CD14-positive monocyte (primary cell): ENCODE measurements around the gene GNAZ. TPM values are rescaled to one million over a fixed set of nuclear protein-coding genes. Genes with fewer than 3 reads are reported as not detected.
A peak's percentile ranks its signal among the peaks of the same experiment; 100 is the strongest.

Source experiments
- DNase-seq, 3 donors: peaks; one replicate each; pipeline ENCODE4 v3.0.0-alpha.2; 2011 to 2022
- H2AFZ ChIP-seq: 2 replicates; pipeline ENCODE4 v1.6.0; 2012; ENCODE audit warnings: mild to moderate bottlenecking, low read depth, low read length, inconsistent platforms; ENCODE audit not compliant: insufficient read depth, poor library complexity, severe bottlenecking
- H3K27ac ChIP-seq, 2 donors: 1 replicate in 1 of 2; 2 replicates in 1 of 2; pipeline ENCODE4 v1.5.1; 2012 to 2013; ENCODE audit warnings: low read length in 2 of 2, control low read depth in 1 of 2, inconsistent platforms in 1 of 2, low read depth in 1 of 2, mild to moderate bottlenecking in 1 of 2
- H3K27me3 ChIP-seq, 2 donors: one replicate each; pipeline versions ENCODE4 v1.6.0 to v1.6.1; 2011 to 2013; ENCODE audit warnings: low read length in 2 of 2; ENCODE audit not compliant: control insufficient read depth in 2 of 2, insufficient read depth in 2 of 2
- H3K36me3 ChIP-seq, 2 donors: replicated peaks in 1 of 2; 1 replicate in 1 of 2; 2 replicates in 1 of 2; pipeline versions ENCODE4 v1.5.1 to v1.6.1; 2012 to 2013; ENCODE audit warnings: low read length in 2 of 2, control low read depth in 1 of 2, inconsistent platforms in 1 of 2, mild to moderate bottlenecking in 1 of 2; ENCODE audit not compliant: insufficient read depth in 2 of 2, control insufficient read depth in 1 of 2
- H3K4me1 ChIP-seq, 2 donors: 1 replicate in 1 of 2; 2 replicates in 1 of 2; pipeline versions ENCODE4 v1.5.1 to v1.6.1; 2012 to 2013; ENCODE audit warnings: low read length in 2 of 2, control low read depth in 1 of 2, inconsistent platforms in 1 of 2, mild to moderate bottlenecking in 1 of 2, moderate library complexity in 1 of 2; ENCODE audit not compliant: insufficient read depth in 2 of 2, control insufficient read depth in 1 of 2
- H3K4me2 ChIP-seq: replicated peaks from 2 replicates; pipeline ENCODE3; 2012; ENCODE audit warnings: low read length, moderate library complexity, mild to moderate bottlenecking; ENCODE audit not compliant: poor library complexity, severe bottlenecking; ENCODE audit errors: extremely low read depth
- H3K4me3 ChIP-seq, 3 experiments: fragments of 200-600 bp in 1 of 3; sonication (generic) in 1 of 3; replicated peaks in 1 of 3; 1 replicate in 2 of 3; 2 replicates in 1 of 3; pipeline ENCODE4 v1.5.1; 2011 to 2013; ENCODE audit warnings: low read length in 3 of 3, mild to moderate bottlenecking in 3 of 3, control low read depth in 2 of 3, low read depth in 2 of 3, inconsistent platforms in 1 of 3, moderate library complexity in 1 of 3
- H3K79me2 ChIP-seq: 2 replicates; pipeline ENCODE4 v1.6.0; 2012; ENCODE audit warnings: mild to moderate bottlenecking, control low read depth, inconsistent platforms, low read length, moderate library complexity; ENCODE audit not compliant: insufficient read depth
- H3K9ac ChIP-seq: 2 replicates; pipeline ENCODE4 v1.6.0; 2017; ENCODE audit warnings: low read length, mild to moderate bottlenecking; ENCODE audit not compliant: insufficient read depth, poor library complexity, severe bottlenecking
- H3K9me3 ChIP-seq, 2 donors: replicated peaks in 1 of 2; 1 replicate in 1 of 2; 2 replicates in 1 of 2; pipeline versions ENCODE4 v1.5.1 to v1.6.1; 2012 to 2013; ENCODE audit warnings: low read length in 2 of 2, control low read depth in 1 of 2; ENCODE audit not compliant: control insufficient read depth in 1 of 2, insufficient read depth in 1 of 2
- H4K20me1 ChIP-seq: 2 replicates; pipeline ENCODE4 v1.6.0; 2012; ENCODE audit warnings: mild to moderate bottlenecking, low read length, control low read depth, moderate library complexity; ENCODE audit not compliant: insufficient read depth
- H3K27ac Mint-ChIP-seq, 7 donors: one replicate each; pipeline ENCODE4 v1.8.0; 2020; ENCODE audit warnings: mild to moderate bottlenecking in 7 of 7, mixed read lengths in 7 of 7, moderate library complexity in 6 of 7, inconsistent platforms in 2 of 7
- H3K27me3 Mint-ChIP-seq, 3 donors: one replicate each; pipeline ENCODE4 v1.8.0; 2021 to 2022; ENCODE audit warnings: low read depth in 3 of 3, mild to moderate bottlenecking in 3 of 3, mixed read lengths in 3 of 3, moderate library complexity in 3 of 3, inconsistent platforms in 1 of 3
- H3K36me3 Mint-ChIP-seq, 2 donors: one replicate each; pipeline ENCODE4 v1.8.0; 2020; ENCODE audit warnings: mixed read lengths in 2 of 2, inconsistent platforms in 1 of 2, mild to moderate bottlenecking in 1 of 2
- H3K4me1 Mint-ChIP-seq: one replicate; pipeline ENCODE4 v1.8.0; 2020; ENCODE audit warnings: mild to moderate bottlenecking, mixed read lengths
- H3K4me3 Mint-ChIP-seq, 2 donors: one replicate each; pipeline ENCODE4 v1.8.0; 2020; ENCODE audit warnings: mild to moderate bottlenecking in 2 of 2, mixed read lengths in 2 of 2, moderate library complexity in 1 of 2
- H3K9me3 Mint-ChIP-seq, 7 donors: one replicate each; pipeline ENCODE4 v1.8.0; 2020 to 2022; ENCODE audit warnings: mixed read lengths in 7 of 7, mild to moderate bottlenecking in 6 of 7, moderate library complexity in 6 of 7, inconsistent platforms in 2 of 7
- CTCF ChIP-seq: fragments of 200-600 bp; IDR thresholded peaks from one replicate; pipeline ENCODE4 v1.8.0; 2022; ENCODE audit warnings: antibody characterized with exemption, mild to moderate bottlenecking
- WGBS: methylation state at CpG from one replicate; pipeline ENCODE4 v1.1.5; 2013; ENCODE audit warnings: missing lambda C conversion rate; ENCODE audit not compliant: insufficient coverage; 5-methylcytosine and 5-hydroxymethylcytosine counted together
- intact Hi-C, 2 donors: fragments of 100-400 bp; cut with micrococcal nuclease; formaldehyde crosslinking; loops; one replicate each; pipeline versions ENCODE4 v1.15.0 to v1.15.1; 2023
- polyA plus RNA-seq, 3 donors: library from polyadenylated mRNA; depleted of rRNA in 1 of 3; unstranded in 2 of 3; stranded (reverse) in 1 of 3; fragments of 300-500 nt in 2 of 3; fragments of >200 nt in 1 of 3; fragmentation: Illumina TruSeq in 2 of 3; gene quantifications; 1 replicate in 2 of 3; 2 replicates in 1 of 3; pipeline ENCODE4 v1.2.3, GENCODE V29; 2012 to 2021

Gene GNAZ
- polyA plus RNA-seq, 3 donors, result 0.04 to 0.05 TPM; not detected in 1

GRCh38 chr22:23157560-23158515 is 87.5 kb downstream of the GNAZ start:
- WGBS, result 96% methylated on average over 21 of the region's 22 CpGs
- no peak overlapping the region for H3K27ac ChIP-seq
- TF ChIP-seq CTCF, result no peak
- Mint-ChIP-seq H3K9me3 (peaks cover 0 to 4% (median 0%) of the 10 kb centered on the region in 7 donors), H3K4me3 (no peak overlapping the region), H3K27me3 (peaks cover 0 to 7% (median 4%) of the 10 kb centered on the region in 3 donors), H3K4me1 (peaks cover 32% of the 10 kb centered on the region), H3K27ac (peak overlapping the region in 2 of 7 donors; percentile 25 to 50), H3K36me3 (no peaks in the 10 kb centered on the region)
- no peaks in the 10 kb centered on the region for H4K20me1 ChIP-seq
- no peaks in the 10 kb centered on the region for H3K9me3 ChIP-seq
- peaks cover 34 to 39% of the 10 kb centered on the region in 2 donors for H3K4me1 ChIP-seq
- no peaks in the 10 kb centered on the region for H3K79me2 ChIP-seq
- H3K4me3 ChIP-seq, result no peak overlapping the region
- H3K27me3 ChIP-seq, result no peaks in the 10 kb centered on the region
- DNase-seq, result no peak
- intact Hi-C loops, result no loop called here
- H3K4me2 ChIP-seq, result no peak overlapping the region
- no peaks in the 10 kb centered on the region for H3K36me3 ChIP-seq
- H2AFZ ChIP-seq, result no peak overlapping the region
- no peak overlapping the region for H3K9ac ChIP-seq

GRCh38 chr22:23158516-23159290 is 88.4 kb downstream of the GNAZ start:
- peak overlapping the region in 1 of 2 donors; percentile 44 for H3K27ac ChIP-seq
- H3K27ac Mint-ChIP-seq, result peak overlapping the region in 3 of 7 donors; percentile 28 to 78 (median 40)

More at GRCh38 chr22:23158516-23159290, 88.4 kb downstream of the GNAZ start:
- H3K9ac ChIP-seq, result peak overlapping the region; percentile 25
- H3K79me2 ChIP-seq, result no peaks in the 10 kb centered on the region
- H3K4me1 ChIP-seq, result peaks cover 26 to 31% of the 10 kb centered on the region in 2 donors
- H3K9me3 Mint-ChIP-seq, result no peaks in the 10 kb centered on the region
- no peaks in the 10 kb centered on the region for H3K27me3 ChIP-seq
- no peak overlapping the region for H3K4me2 ChIP-seq
- intact Hi-C loops, result no loop called here
- H3K36me3 Mint-ChIP-seq, result no peaks in the 10 kb centered on the region
- peaks cover 24% of the 10 kb centered on the region for H3K4me1 Mint-ChIP-seq
- no peak overlapping the region for H3K4me3 ChIP-seq
- no peaks in the 10 kb centered on the region for H3K9me3 ChIP-seq
- H3K4me3 Mint-ChIP-seq, result no peak overlapping the region
- peaks cover 0 to 7% (median 3%) of the 10 kb centered on the region in 3 donors for H3K27me3 Mint-ChIP-seq
- H2AFZ ChIP-seq, result no peak overlapping the region
- no peak for DNase-seq
- H4K20me1 ChIP-seq, result no peaks in the 10 kb centered on the region
- 91% methylated on average over 10 of the region's 14 CpGs for WGBS
- TF ChIP-seq CTCF, result no peak
- no peaks in the 10 kb centered on the region for H3K36me3 ChIP-seq
